HG03442 (cell line): ENCODE results near the gene NT5DC1.

Source experiments
- ATAC-seq: cut with Tn5 transposase; IDR thresholded peaks from one replicate; pipeline ENCODE4 v1.9.1; 2021; ENCODE audit warnings: mild to moderate bottlenecking, moderate library complexity; ENCODE audit not compliant: unreplicated experiment

NT5DC1 gene

GRCh38 chr6:116298973-116299372 is 198.3 kb downstream of the NT5DC1 start:
- no peak for ATAC-seq
